Measurements from ENCODE around the gene LARP1. TPM values are rescaled to one million over a fixed set of nuclear protein-coding genes. Genes with fewer than 3 reads are reported as not detected.
A peak's percentile ranks its signal among the peaks of the same experiment; 100 is the strongest.

LARP1 gene
- total and polyA plus RNA-seq, 9 of the 15 experiments (the other 6 are each of a cell fraction or from before 2014, with no cell fraction given): 22.6 to 300 (median 92.0) TPM

- ATAC-seq: no peak
- no peaks in the 10 kb centered on the region for H3K9me3 ChIP-seq (replicated peaks; ENCODE audit: control insufficient read depth, insufficient read depth, low read depth, low read length)
- no peaks in the 10 kb centered on the region for H3K79me2 ChIP-seq (ENCODE audit: control insufficient read depth, insufficient read depth, low read length)
- no peak for DNase-seq (ENCODE audit: extremely low read depth in 1 of 4, low spot score in 3 of 4)
- no peaks in the 10 kb centered on the region for H3K9me1 ChIP-seq (ENCODE audit: control insufficient read depth, insufficient read depth, low read length)
- no peak overlapping the region for H2AFZ ChIP-seq (ENCODE audit: low read depth, low read length)
- no peaks in the 10 kb centered on the region for H3K27me3 ChIP-seq (ENCODE audit: control insufficient read depth in 2 of 2, insufficient read depth in 2 of 2, low read length in 2 of 2)
- 28% methylated on average over 12 of the region's 15 CpGs for WGBS (ENCODE audit: insufficient coverage, low coverage, missing lambda C conversion rate)
- no TSS peak for BruUV-seq (replicated peaks)
- FAIRE-seq: no peak
- H3K9ac ChIP-seq (ENCODE audit: insufficient read depth in 1 of 2, low read depth in 2 of 2, low read length in 2 of 2): no peak overlapping the region
- ChIA-PET POLR2A (interaction anchor here (0.6 to 0.9 kb wide), 4 partner anchors 13 to 236 kb away, joined by 3 to 4 read pairs (median 4); no protein-coding TSS in a partner anchor), CTCF (ENCODE audit: low intra/inter-chr PET ratio) (interaction anchor here (0.6 kb wide), 1 partner anchor 10 kb away, joined by 5 read pairs; no protein-coding TSS in a partner anchor)
- in situ Hi-C loops (cut with MboI) (no loop called here), intact Hi-C loops (cut with micrococcal nuclease) (no loop called here)
- no peak overlapping the region for H3K4me2 ChIP-seq (ENCODE audit: insufficient read depth, low read length)
- TF ChIP-seq MCM3 (IDR thresholded peaks at IDR 0.05): no peak
- 0 out of 2 replicates have a peak, but pooled peaks have one; percentile 21 for TF ChIP-seq TEAD4 (IDR thresholded peaks at IDR 0.05; ENCODE audit: low read length)
- TF ChIP-seq TEAD4 (CRISPR knock-in tag; IDR thresholded peaks at IDR 0.05; ENCODE audit: borderline replicate concordance): no peak
- TF ChIP-seq TAL1 (IDR thresholded peaks at IDR 0.05): peak; percentile 16; the same call in 1 of the 2 replicates
- peak; percentile 43 for TF ChIP-seq CBFA2T2 (conservative IDR thresholded peaks at IDR 0.05)
- TF ChIP-seq KDM1A (IDR thresholded peaks at IDR 0.05): peak in 1 of 2 experiments; percentile 60; a peak in 2 of 4 replicates
- peak; percentile 25; the same call in 1 of the 2 replicates for TF ChIP-seq ARID1B (IDR thresholded peaks at IDR 0.05)
- peak; percentile 67 for TF ChIP-seq CBFA2T3 (IDR thresholded peaks at IDR 0.05)
- TF ChIP-seq GMEB1 (CRISPR knock-in tag; IDR thresholded peaks at IDR 0.05): no peak
- no peak overlapping the region for H3K4me3 ChIP-seq
- no peaks in the 10 kb centered on the region for H3K36me3 ChIP-seq (ENCODE audit: control insufficient read depth, insufficient read depth, low read length)
- H4K20me1 ChIP-seq (replicated peaks; ENCODE audit: control insufficient read depth, insufficient read depth, low read length): no peaks in the 10 kb centered on the region
- peaks cover 0 to 4% of the 10 kb centered on the region in 2 experiments; a peak in 2 of 5 replicates for H3K4me1 ChIP-seq (replicated peaks in 1 of 2; ENCODE audit: control insufficient read depth in 2 of 2, insufficient read depth in 2 of 2, low read length in 2 of 2)
- no peak overlapping the region for H3K27ac ChIP-seq (ENCODE audit: extremely low read depth, low read depth, low read length)
These were observed 45.5 kb upstream of the LARP1 start for GRCh38 chr5:154709368-154710305.
